Measurements from ENCODE around the gene LSM8.

Gene LSM8

DNA sequence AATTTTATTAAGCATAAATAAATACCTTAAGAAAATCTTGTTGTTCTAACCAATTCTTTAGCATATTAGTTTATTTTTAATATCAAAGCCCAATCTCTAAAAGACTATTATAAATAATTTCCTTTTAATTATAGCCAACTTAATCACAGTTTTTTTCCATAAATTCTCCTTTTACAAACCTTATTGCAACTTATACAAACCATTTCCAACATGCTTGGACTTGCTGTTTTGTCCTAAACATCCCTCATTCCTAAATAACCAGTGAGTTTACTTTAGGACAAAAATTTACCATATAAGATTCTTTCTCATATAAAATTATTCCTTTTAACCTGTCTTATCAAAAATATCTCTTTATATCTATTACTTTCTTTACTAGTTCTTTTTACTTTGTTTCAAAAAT is 25.2 kb upstream of the LSM8 start (continued):
- TF ChIP-seq ZBTB8A (tag by site-specific recombination; IDR thresholded peaks at IDR 0.05) (no peak), ZNF114 (tag by site-specific recombination; IDR thresholded peaks at IDR 0.05) (no peak), PRDM2 (tag by site-specific recombination; IDR thresholded peaks at IDR 0.05; ENCODE audit: borderline replicate concordance) (no peak), ZNF549 (tag by site-specific recombination; IDR thresholded peaks at IDR 0.05) (peak; percentile 61; the same call in 1 of the 2 replicates), ZNF610 (tag by site-specific recombination; IDR thresholded peaks at IDR 0.05; ENCODE audit: borderline replicate concordance) (no peak), ZNF529 (tag by site-specific recombination; IDR thresholded peaks at IDR 0.05; ENCODE audit: insufficient replicate concordance) (peak; percentile 60), ZNF560 (tag by site-specific recombination; IDR thresholded peaks at IDR 0.05; ENCODE audit: borderline replicate concordance) (no peak)
- TF ChIP-seq, protein P1, sequence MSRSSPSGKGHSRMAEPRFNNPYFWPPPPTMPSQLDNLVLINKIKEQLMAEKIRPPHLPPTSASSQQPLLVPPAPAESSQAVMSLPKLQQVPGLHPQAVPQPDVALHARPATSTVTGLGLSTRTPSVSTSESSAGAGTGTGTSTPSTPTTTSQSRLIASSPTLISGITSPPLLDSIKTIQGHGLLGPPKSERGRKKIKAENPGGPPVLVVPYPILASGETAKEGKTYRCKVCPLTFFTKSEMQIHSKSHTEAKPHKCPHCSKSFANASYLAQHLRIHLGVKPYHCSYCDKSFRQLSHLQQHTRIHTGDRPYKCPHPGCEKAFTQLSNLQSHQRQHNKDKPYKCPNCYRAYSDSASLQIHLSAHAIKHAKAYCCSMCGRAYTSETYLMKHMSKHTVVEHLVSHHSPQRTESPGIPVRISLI (tag by site-specific recombination; IDR thresholded peaks at IDR 0.05): no peak

DNA sequence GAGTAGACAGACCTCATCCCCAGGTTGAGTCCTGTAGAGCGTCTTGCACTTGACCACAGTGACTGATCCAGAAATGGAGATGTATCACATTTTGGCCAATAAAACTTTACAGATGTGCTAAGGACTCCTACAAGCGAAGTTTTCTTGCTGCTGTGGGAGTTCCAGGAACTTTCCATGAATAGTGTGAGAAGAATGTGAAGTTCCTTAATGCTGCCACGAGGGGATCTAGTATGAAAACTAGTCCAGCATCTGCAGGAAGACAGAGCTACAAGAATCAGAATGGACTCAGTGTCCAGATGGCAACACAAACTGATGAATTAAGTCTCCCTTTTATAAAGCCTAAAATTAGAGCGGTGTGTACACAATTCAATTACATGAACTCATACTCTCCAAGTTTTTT is 14.8 kb upstream of the LSM8 start:
- ChIA-PET CTCF (interaction anchor here (1.3 kb wide), 1 partner anchor 10 kb away, joined by 3 read pairs; no protein-coding TSS in a partner anchor), POLR2A (no interaction called here)
- no peak overlapping the region for H3K4me3 ChIP-seq (ENCODE audit: low read depth, low read length)
- no peaks in the 10 kb centered on the region for H3K36me3 ChIP-seq (ENCODE audit: control insufficient read depth in 2 of 2, insufficient read depth in 1 of 2, low read length in 2 of 2)
- H3K4me1 ChIP-seq (ENCODE audit: control insufficient read depth, insufficient read depth, low read length): no peaks in the 10 kb centered on the region
- TF ChIP-seq ZNF16 (tag by site-specific recombination; IDR thresholded peaks at IDR 0.05; ENCODE audit: low read depth): no peak
- no peak for TF ChIP-seq SALL2 (tag by site-specific recombination; IDR thresholded peaks at IDR 0.05; ENCODE audit: borderline replicate concordance)
- no peak for TF ChIP-seq HOXC10 (CRISPR knock-in tag; IDR thresholded peaks at IDR 0.05)
- TF ChIP-seq ZNF596 (tag by site-specific recombination; IDR thresholded peaks at IDR 0.05): no peak
- TF ChIP-seq ZSCAN18 (tag by site-specific recombination; IDR thresholded peaks at IDR 0.05): no peak
- no peak for TF ChIP-seq KLF7 (tag by site-specific recombination; IDR thresholded peaks at IDR 0.05; ENCODE audit: borderline replicate concordance)
- no peak overlapping the region for H3K27ac ChIP-seq (ENCODE audit: extremely low read depth, low read depth, low read length)
- H3K9me3 ChIP-seq (ENCODE audit: control insufficient read depth, insufficient read depth, low read depth, low read length): no peaks in the 10 kb centered on the region

DNA sequence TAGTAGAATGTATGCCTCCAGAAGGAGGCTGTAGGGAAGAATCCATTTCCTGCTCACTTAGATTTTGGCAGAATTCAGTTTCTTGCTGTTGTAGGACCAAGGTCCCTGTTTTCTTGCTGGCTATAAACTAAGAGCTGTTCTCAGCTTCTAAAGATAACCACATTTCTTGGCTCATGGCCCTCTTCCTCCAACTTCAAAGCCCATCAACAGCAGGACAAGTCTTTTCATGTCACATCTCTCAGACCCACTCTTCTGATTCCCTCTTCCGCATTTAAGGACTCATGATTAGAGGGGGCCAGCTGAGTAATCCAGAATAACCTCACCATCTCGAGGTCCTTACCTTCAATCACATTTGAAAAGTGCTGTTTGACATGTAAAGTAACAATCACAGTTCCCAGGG is 8.2 kb upstream of the LSM8 start:
- no peaks in the 10 kb centered on the region for H3K9me3 ChIP-seq (ENCODE audit: control insufficient read depth, insufficient read depth, low read depth, low read length)
- CTCF ChIA-PET: no interaction called here
- H3K4me1 ChIP-seq (ENCODE audit: control insufficient read depth, insufficient read depth, low read length): no peaks in the 10 kb centered on the region
- no peak overlapping the region for H3K27ac ChIP-seq (ENCODE audit: extremely low read depth, low read depth, low read length)
- no peaks in the 10 kb centered on the region for H3K36me3 ChIP-seq (ENCODE audit: control insufficient read depth in 2 of 2, insufficient read depth in 1 of 2, low read length in 2 of 2)
- POLR2A ChIA-PET: no interaction called here
- no peak overlapping the region for H3K4me3 ChIP-seq (ENCODE audit: low read depth, low read length)
- TF ChIP-seq PRDM1 (tag by site-specific recombination; IDR thresholded peaks at IDR 0.05) (no peak), ZNF112 (tag by site-specific recombination; IDR thresholded peaks at IDR 0.05) (no peak)
